NCI-H2107 treated with DMSO at 0.1 percent for 48 hours (cell line): ENCODE data around the gene PAX4.

Experiments
- DNase-seq: peaks from one replicate; lab custom pipeline; 2025; ENCODE audit not compliant: unreplicated experiment; lab: John Stamatoyannopoulos, UW

PAX4 gene

GRCh38 chr7:127629268-127629854 lies 11.4 kb upstream of the PAX4 start:
- DNase-seq, result peak; percentile 41

- no peak for DNase-seq
These were observed 10.5 kb upstream of the PAX4 start for GRCh38 chr7:127628445-127628844.

GRCh38 chr7:127625331-127625730 lies 7.4 kb upstream of the PAX4 start:
- DNase-seq, result no peak

- DNase-seq, result no peak
These were observed 2.7 kb upstream of the PAX4 start for GRCh38 chr7:127620406-127621233.

- no peak for DNase-seq
These were observed 1.9 kb upstream of the PAX4 start for GRCh38 chr7:127619681-127620405.

GRCh38 chr7:127618775-127619174 lies 833 bp upstream of the PAX4 start:
- no peak for DNase-seq

GRCh38 chr7:127616724-127617123 lies 1.2 kb downstream of the PAX4 start:
- DNase-seq, result no peak

GRCh38 chr7:127612263-127612662 lies 5.7 kb downstream of the PAX4 start:
- no peak for DNase-seq

GRCh38 chr7:127609297-127609696 lies 8.6 kb downstream of the PAX4 start:
- no peak for DNase-seq

GRCh38 chr7:127608446-127608845 lies 9.5 kb downstream of the PAX4 start:
- DNase-seq, result no peak

- DNase-seq, result no peak
These were observed 17.1 kb downstream of the PAX4 start for GRCh38 chr7:127600885-127601284.

- no peak for DNase-seq
These were observed 19.6 kb downstream of the PAX4 start for GRCh38 chr7:127598318-127598717.

- no peak for DNase-seq
These were observed 22.2 kb downstream of the PAX4 start for GRCh38 chr7:127595737-127596136.

- no peak for DNase-seq
These were observed 23.5 kb downstream of the PAX4 start for GRCh38 chr7:127594490-127594889.

GRCh38 chr7:127592550-127592949 lies 25.4 kb downstream of the PAX4 start:
- DNase-seq, result no peak

GRCh38 chr7:127591591-127591990 lies 26.4 kb downstream of the PAX4 start:
- no peak for DNase-seq

- no peak for DNase-seq
These were observed 26.8 kb downstream of the PAX4 start for GRCh38 chr7:127591189-127591588.

GRCh38 chr7:127589896-127590295 lies 28.0 kb downstream of the PAX4 start:
- DNase-seq, result no peak

GRCh38 chr7:127588697-127589482 lies 29.1 kb downstream of the PAX4 start:
- DNase-seq, result peak; percentile 69

GRCh38 chr7:127588019-127588696 lies 29.8 kb downstream of the PAX4 start, which contains the start of gene ARF5:
Gene ARF5, plus strand, starts transcription at chr7:127588411. Its CDS starts 88 bp downstream, at chr7:127588499.
- peak; percentile 22 for DNase-seq

- no peak for DNase-seq
These were observed 30.3 kb downstream of the PAX4 start for GRCh38 chr7:127587663-127588018.
